ENCODE data around the gene SLC25A22. TPM values are rescaled to one million over a fixed set of nuclear protein-coding genes. Genes with fewer than 3 reads are reported as not detected.

Gene SLC25A22
- total RNA-seq, 2 donors from 2014 or later = 21.2 to 43.2 TPM

- Histone ChIP-seq H3K4me1 (replicated peaks) (peaks cover 13% of the 10 kb centered on the region), H3K36me3 (peaks cover 5 to 21% of the 10 kb centered on the region in 2 donors), H3K4me3 (peak overlapping the region; percentile 98 to 99), H3K27ac (peak overlapping the region; percentile 98 to 99), H3K9me3 (no peaks in the 10 kb centered on the region), H3K27me3 (replicated peaks; ENCODE audit: insufficient read depth) (no peaks in the 10 kb centered on the region)
- no peak for TF ChIP-seq POLR2AphosphoS5 (IDR thresholded peaks at IDR 0.05)
- TF ChIP-seq CTCF (IDR thresholded peaks at IDR 0.05) = peak in 1 of 4 experiments; percentile 2
- TF ChIP-seq POLR2A (IDR thresholded peaks at IDR 0.05) = no peak
- intact Hi-C loops (cut with DNase I) = no loop called here
- WGBS = under 1% methylated on average over 32 of the region's 55 CpGs
- DNase-seq (ENCODE audit: low spot score) = no peak
These were observed 12.0 kb upstream of the SLC25A22 start for GRCh38 chr11:810040-810567.

GRCh38 chr11:809287-810039 lies 11.4 kb upstream of the SLC25A22 start, which contains the start of gene RPLP2:
TSS of gene RPLP2 (plus strand) at chr11:809967. CDS start at chr11:810235, 268 bp downstream.
- Histone ChIP-seq H3K9me3 (no peaks in the 10 kb centered on the region), H3K36me3 (peaks cover 5 to 21% of the 10 kb centered on the region in 2 donors), H3K4me1 (replicated peaks) (peaks cover 17% of the 10 kb centered on the region), H3K27ac (peak within 1 kb of the TSS; percentile 98 to 99), H3K4me3 (peak within 1 kb of the TSS; percentile 98 to 99), H3K27me3 (replicated peaks; ENCODE audit: insufficient read depth) (no peaks in the 10 kb centered on the region)
- DNase-seq (ENCODE audit: low spot score) = peak; percentile 96
- 0% methylated on average over 56 of the region's 81 CpGs for WGBS
- TF ChIP-seq CTCF (IDR thresholded peaks at IDR 0.05) (peak in 2 of 4 experiments; percentile 9 to 30), POLR2A (IDR thresholded peaks at IDR 0.05) (peak; percentile 83), POLR2AphosphoS5 (IDR thresholded peaks at IDR 0.05) (peak; percentile 93)
- intact Hi-C loops (cut with DNase I) = no loop called here

- Histone ChIP-seq H3K27me3 (replicated peaks; ENCODE audit: insufficient read depth) (no peaks in the 10 kb centered on the region), H3K36me3 (peaks cover 5 to 20% of the 10 kb centered on the region in 2 donors), H3K4me3 (peak overlapping the region; percentile 98 to 99), H3K4me1 (replicated peaks) (peaks cover 25% of the 10 kb centered on the region), H3K27ac (peak overlapping the region; percentile 98 to 99), H3K9me3 (no peaks in the 10 kb centered on the region)
- no peak for TF ChIP-seq CTCF (IDR thresholded peaks at IDR 0.05)
- TF ChIP-seq POLR2AphosphoS5 (IDR thresholded peaks at IDR 0.05) = no peak
- no peak for TF ChIP-seq POLR2A (IDR thresholded peaks at IDR 0.05)
- intact Hi-C loops (cut with DNase I) = no loop called here
- no peak for DNase-seq (ENCODE audit: low spot score)
- 31% methylated on average over 36 of the region's 36 CpGs for WGBS
These were observed 10.6 kb upstream of the SLC25A22 start for GRCh38 chr11:808427-809286.

- Histone ChIP-seq H3K27me3 (replicated peaks; ENCODE audit: insufficient read depth) (no peaks in the 10 kb centered on the region), H3K9me3 (no peaks in the 10 kb centered on the region), H3K27ac (peak overlapping the region; percentile 87 to 88), H3K4me3 (peak overlapping the region; percentile 47 to 61), H3K4me1 (replicated peaks) (peaks cover 13% of the 10 kb centered on the region), H3K36me3 (no peaks in the 10 kb centered on the region)
- WGBS = 1% methylated on average over 18 of the region's 18 CpGs
- intact Hi-C loops (cut with DNase I) = no loop called here
- TF ChIP-seq CTCF (IDR thresholded peaks at IDR 0.05) (no peak), POLR2A (IDR thresholded peaks at IDR 0.05) (no peak), POLR2AphosphoS5 (IDR thresholded peaks at IDR 0.05) (no peak)
- DNase-seq (ENCODE audit: low spot score) = no peak
These were observed 6.5 kb upstream of the SLC25A22 start for GRCh38 chr11:804599-804964.

Data from prostate gland (tissue), 2 donors.